Panc1 (cell line): ENCODE results near the gene CLSTN2.

Experiments
- CTCF ChIP-seq: fragments of 450-650 bp; IDR thresholded peaks from 2 replicates; pipeline ENCODE4 v1.5.1; 2017; ENCODE audit warnings: mild to moderate bottlenecking
- POLR2AphosphoS5 ChIP-seq: IDR thresholded peaks from 2 replicates; pipeline ENCODE4 v1.6.1; 2012; ENCODE audit warnings: mild to moderate bottlenecking, low read depth, low read length, moderate library complexity
- REST ChIP-seq, 2 experiments: IDR thresholded peaks; 2 replicates each; pipeline ENCODE4 v1.6.1; 2011 to 2012; ENCODE audit warnings: low read depth in 2 of 2, control low read depth in 1 of 2, low read length in 1 of 2, mild to moderate bottlenecking in 1 of 2, moderate library complexity in 1 of 2; ENCODE audit not compliant: insufficient read depth in 1 of 2
- SIN3A ChIP-seq: IDR thresholded peaks from 2 replicates; pipeline ENCODE4 v1.6.1; 2012; ENCODE audit warnings: low read depth, mild to moderate bottlenecking, low read length, moderate library complexity, borderline replicate concordance; ENCODE audit not compliant: insufficient read depth
- TCF7L2 ChIP-seq: IDR thresholded peaks from 2 replicates; pipeline ENCODE4 v1.6.1; 2011; ENCODE audit warnings: mild to moderate bottlenecking, low read depth, low read length, inconsistent platforms

- TF ChIP-seq CTCF (no peak), SIN3A (no peak), POLR2AphosphoS5 (no peak), REST (IDR thresholded peaks at IDR 0.05; ENCODE audit: insufficient read depth in 1 of 2, low read depth in 2 of 2, low read length in 1 of 2) (no peak), TCF7L2 (no peak)
These were observed 660.3 kb downstream of the CLSTN2 start for GRCh38 chr3:140595295-140595694.
